Measurements from ENCODE around the gene PROZ.

Gene PROZ

DNA sequence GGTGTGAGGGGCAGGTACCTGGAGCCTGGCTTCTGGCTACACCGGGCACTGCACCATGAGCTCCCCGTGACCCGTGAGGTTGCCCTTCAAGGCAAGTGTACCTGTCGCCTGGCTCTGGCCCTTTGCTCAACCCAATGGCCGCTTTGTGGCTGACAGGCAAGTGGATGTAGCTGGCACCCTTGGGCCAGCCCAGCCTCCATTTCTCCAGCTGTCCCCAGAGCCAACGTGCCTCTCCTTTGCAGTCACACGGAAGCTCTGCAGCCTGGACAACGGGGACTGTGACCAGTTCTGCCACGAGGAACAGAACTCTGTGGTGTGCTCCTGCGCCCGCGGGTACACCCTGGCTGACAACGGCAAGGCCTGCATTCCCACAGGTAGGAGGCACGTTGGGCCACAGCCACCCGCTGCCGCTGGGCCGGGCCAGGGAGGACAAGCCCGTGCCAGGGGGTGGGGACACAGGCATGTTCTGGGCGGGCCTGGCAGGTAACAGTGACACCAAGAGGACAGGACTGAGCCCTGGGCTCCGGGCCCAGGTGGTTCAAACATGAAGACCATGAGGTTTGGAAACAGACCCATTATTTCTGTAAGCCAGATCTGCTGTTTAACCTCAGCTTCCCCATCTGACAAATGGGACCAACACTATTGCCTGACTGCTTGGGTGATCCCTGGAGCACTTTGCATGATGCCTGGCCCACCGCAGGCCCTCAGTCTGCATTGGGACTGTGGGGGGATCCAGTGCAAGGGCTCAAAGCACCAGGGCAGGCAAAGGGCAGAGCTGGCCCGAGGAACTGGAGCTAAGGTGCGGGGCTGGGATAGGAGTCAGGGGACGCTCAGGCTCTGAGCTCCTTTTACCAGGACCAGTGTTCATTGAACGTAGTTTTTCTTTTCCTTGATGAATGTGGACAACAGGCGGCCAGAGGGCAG lies 17.5 kb upstream of the PROZ start:
- DNase-seq (ENCODE audit: low read depth in 2 of 3, low spot score in 1 of 3) = no peak

GRCh38 chr13:113141601-113141970 lies 16.9 kb upstream of the PROZ start:
- no peak for DNase-seq (ENCODE audit: low read depth in 2 of 3, low spot score in 1 of 3)

- no peak for DNase-seq (ENCODE audit: low read depth in 2 of 3, low spot score in 1 of 3)
These were observed 15.6 kb upstream of the PROZ start for GRCh38 chr13:113142876-113143275.

DNA sequence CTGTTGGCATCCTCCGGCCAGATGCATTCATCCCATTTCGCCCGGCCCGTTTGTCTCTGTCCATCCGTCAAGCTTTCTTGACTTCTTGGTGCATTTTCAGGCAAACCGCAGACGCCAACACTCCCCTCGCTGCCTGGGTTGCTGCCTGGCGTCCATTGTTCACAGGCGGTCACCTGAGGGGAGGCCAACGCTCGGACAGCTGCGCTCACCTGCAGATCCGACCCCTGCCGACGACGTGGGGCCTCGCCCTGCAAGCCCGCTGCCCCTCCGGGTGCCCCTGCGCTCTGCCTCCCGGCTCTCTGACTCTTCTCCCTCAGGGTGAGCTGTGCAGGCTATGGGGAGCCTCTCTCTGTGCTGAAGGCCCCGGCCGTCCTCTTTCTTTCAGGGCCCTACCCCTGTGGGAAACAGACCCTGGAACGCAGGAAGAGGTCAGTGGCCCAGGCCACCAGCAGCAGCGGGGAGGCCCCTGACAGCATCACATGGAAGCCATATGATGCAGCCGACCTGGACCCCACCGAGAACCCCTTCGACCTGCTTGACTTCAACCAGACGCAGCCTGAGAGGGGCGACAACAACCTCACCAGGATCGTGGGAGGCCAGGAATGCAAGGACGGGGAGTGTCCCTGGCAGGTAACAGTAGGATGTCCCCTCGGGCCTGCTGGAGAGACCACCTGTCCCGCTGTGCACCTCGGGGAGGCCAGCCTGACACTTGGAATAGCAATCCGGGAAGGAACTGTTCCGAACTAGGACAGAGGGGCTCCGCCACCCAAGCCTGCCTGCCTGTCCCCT lies 14.8 kb upstream of the PROZ start:
- no peak for DNase-seq (ENCODE audit: low read depth in 2 of 3, low spot score in 1 of 3)

DNA sequence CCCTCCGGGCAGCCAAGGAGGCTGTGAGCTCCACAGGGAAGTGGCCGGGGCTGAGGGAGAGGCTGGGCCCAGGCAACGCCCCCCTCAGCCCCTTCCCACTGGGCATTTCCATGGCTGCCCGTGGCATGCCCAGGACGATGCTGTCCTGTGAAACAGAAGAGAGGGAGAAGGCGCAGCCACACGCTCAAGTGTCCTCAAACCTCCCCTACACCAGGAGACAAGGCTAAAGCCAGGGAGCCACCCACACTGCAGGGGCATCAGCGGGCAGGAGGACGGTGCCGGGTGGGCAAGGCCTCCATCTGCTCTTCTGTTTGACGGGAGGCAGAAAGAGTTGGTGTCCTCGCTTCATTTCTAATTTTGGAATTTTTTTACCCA lies 14.2 kb upstream of the PROZ start:
- no peak for DNase-seq (ENCODE audit: low read depth in 2 of 3, low spot score in 1 of 3)

DNA sequence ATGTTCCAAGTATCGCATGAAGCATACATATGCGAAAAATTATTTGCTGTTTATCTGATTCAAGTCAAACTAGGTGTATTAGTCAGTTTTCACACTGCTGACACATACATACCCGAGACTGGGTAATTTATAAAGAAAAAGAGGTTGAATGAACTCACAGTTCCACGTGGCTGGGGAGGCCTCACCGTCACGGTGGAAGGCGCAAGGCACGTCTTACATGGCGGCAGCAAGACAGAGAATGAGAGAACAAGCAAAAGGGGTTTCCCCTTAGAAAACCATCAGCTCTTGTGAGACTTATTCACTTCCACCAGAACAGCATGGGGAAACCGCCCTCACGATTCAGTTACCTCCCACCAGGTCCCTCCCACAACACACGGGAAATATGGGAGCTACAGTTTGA lies 13.0 kb upstream of the PROZ start:
- peak in 2 of 3 donors; percentile 26 to 62 for DNase-seq (ENCODE audit: low read depth in 2 of 3, low spot score in 1 of 3)

- no peak for DNase-seq (ENCODE audit: low read depth in 2 of 3, low spot score in 1 of 3)
These were observed 12.4 kb upstream of the PROZ start for GRCh38 chr13:113145911-113146598.

DNA sequence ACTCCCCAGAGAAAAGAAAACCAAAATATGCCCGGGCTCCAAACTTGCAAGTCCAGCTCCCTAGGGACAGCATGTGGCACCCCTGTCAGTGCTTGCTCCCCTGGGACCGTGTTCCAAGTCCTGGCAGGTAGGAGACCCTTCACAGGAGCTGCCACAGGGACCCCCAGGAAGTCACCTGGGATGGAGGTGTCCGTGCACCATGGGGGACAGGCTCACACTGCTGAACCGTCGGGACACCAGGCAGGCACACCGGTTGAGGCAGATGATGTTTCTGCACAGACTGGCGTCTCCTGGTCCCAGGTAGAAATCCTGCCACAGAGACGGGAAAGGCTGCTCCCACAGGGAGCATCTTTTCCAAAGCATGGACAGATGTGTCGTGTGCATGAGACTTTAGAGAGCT lies 11.7 kb upstream of the PROZ start:
- DNase-seq (ENCODE audit: low read depth in 2 of 3, low spot score in 1 of 3) = no peak

DNA sequence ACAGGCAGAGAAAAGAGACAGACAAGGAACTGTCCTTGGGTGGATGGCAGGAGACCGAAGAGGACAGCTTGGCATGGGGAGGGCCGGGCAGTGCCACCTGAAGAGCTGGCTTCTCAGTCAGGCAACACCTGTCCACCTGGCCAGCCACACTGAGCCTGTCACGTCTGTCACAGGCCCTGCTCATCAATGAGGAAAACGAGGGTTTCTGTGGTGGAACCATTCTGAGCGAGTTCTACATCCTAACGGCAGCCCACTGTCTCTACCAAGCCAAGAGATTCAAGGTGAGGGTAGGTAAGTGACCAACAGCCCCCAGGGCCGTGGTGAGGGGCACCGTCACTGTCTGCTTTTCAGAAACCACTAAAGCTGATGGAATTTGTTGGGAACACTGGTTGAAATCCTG lies 11.2 kb upstream of the PROZ start:
- no peak for DNase-seq (ENCODE audit: low read depth in 2 of 3, low spot score in 1 of 3)

DNA sequence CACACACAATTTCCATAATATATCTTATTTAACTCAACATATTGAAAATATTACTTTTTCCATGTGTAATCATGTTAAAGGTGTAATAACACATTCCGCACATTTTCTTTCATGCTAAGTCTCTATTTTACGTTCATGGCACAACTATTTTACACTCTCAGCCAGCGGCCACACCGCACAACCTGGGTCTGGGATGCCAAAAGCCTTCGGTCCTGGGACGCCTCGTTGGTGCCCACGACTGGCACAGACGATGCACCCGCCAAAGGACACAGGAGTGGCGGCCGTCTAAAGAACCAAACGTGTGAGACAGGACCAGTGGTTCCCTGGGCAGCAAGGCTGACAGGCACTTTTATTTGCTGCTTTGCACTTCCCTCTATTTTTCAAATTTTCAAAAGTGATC lies 10.0 kb upstream of the PROZ start:
- DNase-seq (ENCODE audit: low read depth in 2 of 3, low spot score in 1 of 3) = no peak

DNA sequence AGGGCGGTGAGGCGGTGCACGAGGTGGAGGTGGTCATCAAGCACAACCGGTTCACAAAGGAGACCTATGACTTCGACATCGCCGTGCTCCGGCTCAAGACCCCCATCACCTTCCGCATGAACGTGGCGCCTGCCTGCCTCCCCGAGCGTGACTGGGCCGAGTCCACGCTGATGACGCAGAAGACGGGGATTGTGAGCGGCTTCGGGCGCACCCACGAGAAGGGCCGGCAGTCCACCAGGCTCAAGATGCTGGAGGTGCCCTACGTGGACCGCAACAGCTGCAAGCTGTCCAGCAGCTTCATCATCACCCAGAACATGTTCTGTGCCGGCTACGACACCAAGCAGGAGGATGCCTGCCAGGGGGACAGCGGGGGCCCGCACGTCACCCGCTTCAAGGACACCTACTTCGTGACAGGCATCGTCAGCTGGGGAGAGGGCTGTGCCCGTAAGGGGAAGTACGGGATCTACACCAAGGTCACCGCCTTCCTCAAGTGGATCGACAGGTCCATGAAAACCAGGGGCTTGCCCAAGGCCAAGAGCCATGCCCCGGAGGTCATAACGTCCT lies 9.4 kb upstream of the PROZ start:
- DNase-seq (ENCODE audit: low read depth in 2 of 3, low spot score in 1 of 3) = no peak

- DNase-seq (ENCODE audit: low read depth in 2 of 3, low spot score in 1 of 3) = no peak
These were observed 8.5 kb upstream of the PROZ start for GRCh38 chr13:113149711-113150549.

- DNase-seq (ENCODE audit: low read depth in 2 of 3, low spot score in 1 of 3) = no peak
These were observed 7.7 kb upstream of the PROZ start for GRCh38 chr13:113150550-113151365.

DNA sequence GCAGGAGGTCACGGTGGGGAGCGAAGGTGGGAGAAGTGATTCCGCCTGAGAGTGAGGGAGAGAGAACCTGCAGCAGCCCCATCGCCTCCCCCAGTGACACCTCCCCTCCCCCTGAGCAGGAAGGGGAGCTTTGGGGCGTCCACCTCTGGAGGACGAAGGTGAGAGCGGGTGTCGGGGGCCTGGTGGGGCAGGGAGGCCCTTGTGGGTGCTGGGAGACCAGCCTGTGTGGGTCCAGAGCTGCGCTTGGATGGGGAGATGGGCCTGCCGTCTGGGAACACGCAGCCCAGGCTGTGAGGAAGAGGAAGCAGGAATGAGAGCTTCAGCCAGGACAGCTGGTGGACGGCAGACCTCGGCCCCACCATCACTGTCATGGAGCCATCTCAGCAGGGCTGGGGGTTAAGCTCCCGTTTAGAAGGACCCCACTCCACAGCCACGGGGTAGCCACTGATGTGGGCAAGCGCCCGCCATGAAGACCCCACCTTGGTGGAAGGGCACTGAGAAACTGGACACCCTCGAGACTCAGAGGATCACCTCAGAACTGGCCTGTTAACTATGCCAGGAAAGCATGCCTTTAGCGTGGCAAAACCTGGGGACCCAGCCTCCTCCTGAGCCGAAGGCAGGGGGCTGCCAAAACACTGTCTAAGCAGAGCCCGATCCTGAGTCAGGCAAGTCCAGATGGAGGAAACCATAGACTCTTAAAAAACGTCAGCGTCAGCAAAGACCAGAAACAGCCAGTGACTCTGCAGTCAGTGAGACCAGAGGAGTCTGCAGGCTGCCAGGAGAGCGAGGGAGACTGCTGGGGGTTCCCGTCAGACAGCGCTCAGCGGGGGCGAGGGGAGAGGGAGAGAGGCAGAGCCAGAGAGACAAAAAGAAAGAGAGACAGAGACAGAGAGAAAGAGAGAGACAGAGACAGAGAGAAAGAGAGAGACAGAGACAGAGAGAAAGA lies 6.4 kb upstream of the PROZ start:
- DNase-seq (ENCODE audit: low read depth in 2 of 3, low spot score in 1 of 3) = no peak

DNA sequence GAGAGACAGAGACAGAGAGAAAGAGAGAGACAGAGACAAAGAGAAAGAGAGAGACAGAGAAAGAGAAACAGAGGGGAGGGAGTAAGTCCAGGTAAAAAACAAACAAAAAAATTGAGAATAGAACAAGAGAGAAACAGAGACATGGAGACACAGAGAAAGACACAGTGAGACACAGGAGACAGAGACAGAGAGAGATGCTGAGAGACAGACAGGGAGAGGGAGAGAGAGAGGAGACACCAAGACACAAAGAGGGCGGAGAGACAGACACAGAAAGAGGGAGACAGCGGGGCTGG lies 5.8 kb upstream of the PROZ start:
- no peak for DNase-seq (ENCODE audit: low read depth in 2 of 3, low spot score in 1 of 3)

GRCh38 chr13:113152984-113153809 lies 5.3 kb upstream of the PROZ start:
- no peak for DNase-seq (ENCODE audit: low read depth in 2 of 3, low spot score in 1 of 3)

DNA sequence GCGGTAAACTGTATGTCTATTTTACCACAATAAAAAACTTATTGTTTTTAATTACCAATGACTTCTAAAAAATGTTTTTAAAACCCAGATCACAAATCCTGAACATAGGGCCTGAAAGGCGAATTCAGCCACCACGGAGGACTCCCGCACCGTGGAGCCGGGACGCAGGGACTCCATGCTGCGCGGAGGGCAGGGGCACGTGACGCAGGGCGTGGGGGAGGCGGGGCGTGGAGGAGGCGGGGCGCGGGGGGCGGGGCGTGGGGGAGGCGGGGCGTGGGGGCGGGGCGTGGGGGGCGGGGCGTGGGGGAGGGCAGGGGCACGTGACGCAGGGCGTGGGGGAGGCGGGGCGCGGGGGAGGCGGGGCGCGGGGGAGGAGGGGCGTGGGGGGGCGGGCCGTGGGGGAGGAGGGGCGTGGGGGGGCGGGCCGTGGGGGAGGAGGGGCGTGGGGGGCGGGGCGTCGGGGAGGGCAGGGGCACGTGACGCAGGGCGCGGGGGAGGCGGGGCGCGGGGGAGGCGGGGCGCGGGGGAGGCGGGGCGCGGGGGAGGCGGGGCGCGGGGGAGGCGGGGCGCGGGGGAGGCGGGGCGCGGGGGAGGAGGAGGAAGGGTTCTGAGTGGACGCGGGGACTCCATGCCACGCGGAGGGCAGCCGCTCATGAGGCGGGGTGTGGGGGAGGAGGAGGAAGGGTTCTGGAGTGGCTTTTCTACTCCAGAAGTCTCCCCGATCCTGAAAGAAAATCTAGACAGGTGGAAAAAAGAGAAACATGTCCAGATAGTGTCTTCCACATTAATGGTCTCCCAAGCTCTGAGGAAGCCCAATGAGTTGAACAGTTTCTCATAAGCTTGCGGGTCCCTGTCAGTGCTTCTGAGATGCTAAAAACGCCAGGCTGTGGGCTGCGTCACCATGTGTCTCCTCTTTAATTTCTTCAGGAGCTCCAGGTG lies 4.4 kb upstream of the PROZ start:
- DNase-seq (ENCODE audit: low read depth in 2 of 3, low spot score in 1 of 3) = peak; percentile 34 to 48 (median 38)
